HG02610 (cell line): ENCODE results near the gene FBXW9.
"Not testable (repeated sequence)": the region's sequence is repeated elsewhere in the genome, so short reads cannot be mapped to it uniquely, and the experiment has no call there.

Source experiments
- ATAC-seq: cut with Tn5 transposase; IDR thresholded peaks from one replicate; pipeline ENCODE4 v1.9.1; 2021; ENCODE audit warnings: mild to moderate bottlenecking, moderate library complexity; ENCODE audit not compliant: unreplicated experiment

Gene FBXW9

DNA sequence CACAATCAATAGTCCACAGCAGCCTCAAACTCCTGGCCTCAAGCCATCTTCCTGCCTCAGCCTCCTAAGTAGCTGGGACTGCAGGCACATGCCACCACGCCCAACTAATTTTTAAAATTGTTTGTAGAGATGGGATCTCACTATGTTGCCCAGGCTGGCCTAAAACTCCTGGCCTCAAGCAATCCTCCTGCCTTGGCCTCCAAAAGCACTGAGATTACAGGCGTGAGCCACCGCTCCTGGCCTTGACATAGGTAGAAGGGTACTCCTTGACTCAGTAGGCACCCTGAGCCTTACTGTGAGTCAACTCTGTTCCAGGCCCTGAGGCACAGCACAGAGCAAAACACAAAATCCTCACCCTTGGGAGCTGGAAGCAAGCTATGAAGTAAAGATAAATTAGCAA is 19.5 kb upstream of the FBXW9 start:
- no peak for ATAC-seq

DNA sequence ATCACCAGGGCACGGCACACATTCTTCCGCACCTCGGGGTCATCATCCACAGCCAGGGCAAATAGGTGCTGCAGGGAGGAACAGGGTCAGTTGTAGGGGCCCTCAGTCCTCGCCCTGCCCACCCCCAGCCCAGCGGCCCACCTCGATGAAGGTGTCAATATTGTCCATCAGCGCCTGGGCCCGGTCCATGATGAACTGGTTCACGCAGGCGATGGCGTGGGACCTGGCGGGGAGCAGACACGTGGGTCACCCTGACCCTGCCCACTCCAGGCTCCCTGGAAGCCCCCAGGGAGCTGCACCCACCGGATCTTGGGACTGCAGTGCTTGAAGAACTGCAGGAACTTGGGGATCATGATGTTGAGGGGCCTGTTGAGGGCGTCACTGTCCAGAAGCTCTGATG is 18.7 kb upstream of the FBXW9 start:
- ATAC-seq: no peak

DNA sequence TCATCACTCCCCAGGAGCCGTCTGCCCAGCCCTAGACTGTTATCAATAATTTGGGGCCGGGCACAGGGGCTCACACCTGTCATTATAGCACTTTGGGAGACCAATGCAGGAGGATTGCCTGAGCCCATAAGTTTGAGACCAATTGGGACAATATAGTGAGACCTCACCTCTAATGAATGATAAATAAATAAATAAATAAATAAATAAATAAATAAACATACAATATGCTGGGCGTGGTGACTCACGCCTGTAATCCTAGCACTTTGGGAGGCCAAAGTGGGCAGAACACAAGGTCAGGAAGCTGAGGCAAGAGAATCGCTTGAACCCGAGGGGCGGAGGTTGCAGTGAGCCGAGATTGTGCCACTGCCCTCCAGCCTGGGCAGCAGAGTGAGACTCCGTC is 16.9 kb upstream of the FBXW9 start:
- not testable (repeated sequence) for ATAC-seq

DNA sequence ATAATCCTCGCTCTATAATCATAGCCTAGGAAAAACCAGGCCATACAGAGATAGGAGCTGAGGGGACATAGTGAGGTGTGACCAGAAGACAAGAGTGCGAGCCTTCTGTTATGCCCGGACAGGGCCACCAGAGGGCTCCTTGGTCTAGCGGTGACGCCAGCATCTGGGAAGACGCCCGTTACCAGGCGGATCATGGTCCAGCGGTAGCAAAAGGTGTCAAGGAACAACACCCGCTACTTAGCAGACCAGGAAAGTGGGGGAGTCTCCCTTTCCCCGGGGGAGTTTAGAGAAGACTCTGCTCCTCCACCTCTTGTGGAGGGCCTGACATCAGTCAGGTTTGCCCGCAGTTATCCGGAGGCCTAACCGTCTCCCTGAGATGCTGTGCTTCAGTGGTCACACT is 15.6 kb upstream of the FBXW9 start:
- not testable (repeated sequence) for ATAC-seq

DNA sequence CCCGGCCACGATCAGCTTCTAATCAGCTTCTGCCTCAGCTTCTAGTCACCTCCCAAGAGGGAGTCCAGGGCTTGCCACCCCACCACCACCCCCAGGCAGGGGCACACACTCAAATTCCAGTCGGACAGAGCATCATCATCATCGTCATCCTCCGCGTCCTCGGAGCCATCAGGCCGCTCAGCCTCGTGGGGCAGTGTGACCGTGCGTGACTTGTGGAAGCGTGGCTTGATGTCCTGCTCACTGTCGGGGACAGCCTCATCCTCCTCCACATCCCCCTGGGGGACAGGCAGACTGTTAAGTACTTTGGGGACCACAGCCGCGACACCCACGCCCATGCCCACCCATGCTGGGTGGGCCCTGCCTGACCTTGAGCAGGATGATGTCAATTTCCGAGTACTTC is 14.8 kb upstream of the FBXW9 start:
- ATAC-seq: no peak

DNA sequence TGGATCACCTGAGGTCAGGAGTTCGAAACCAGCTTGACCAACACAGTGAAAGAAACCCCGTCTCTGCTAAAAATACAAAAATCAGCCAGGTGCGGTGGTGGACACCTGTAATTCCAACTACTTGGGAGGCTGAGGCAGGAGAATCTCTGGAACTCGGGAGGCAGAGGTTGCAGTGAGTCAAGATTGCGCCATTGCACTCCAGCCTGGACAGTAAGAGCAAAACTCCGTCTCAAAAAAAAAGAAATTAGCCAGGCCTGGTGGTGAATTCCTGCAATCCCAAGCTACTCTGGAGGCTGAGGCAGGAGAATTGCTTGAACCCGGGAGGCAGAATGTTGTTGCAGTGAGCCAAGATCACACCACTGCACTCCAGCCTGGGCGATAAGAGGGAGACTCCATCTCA is 12.2 kb upstream of the FBXW9 start:
- no peak for ATAC-seq

DNA sequence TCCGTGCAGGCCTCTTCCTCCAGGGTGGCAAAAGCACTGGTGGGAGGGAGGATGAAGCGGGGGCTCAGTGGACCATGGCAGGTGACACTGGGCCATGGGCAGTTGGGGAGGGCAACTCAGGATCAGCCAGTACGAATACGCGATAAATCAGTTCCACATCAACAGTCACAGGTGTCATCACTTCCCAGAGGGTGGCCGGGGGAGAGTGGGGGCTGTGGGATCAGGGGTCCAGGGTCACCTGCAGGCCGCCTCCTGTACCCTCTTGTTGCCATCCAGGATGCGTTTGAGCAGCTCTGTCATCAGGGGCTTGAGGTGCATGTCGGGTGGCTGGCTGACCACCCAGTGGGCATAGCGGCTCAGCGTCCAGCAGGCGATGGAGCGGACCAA is 9.9 kb upstream of the FBXW9 start:
- ATAC-seq: no peak

DNA sequence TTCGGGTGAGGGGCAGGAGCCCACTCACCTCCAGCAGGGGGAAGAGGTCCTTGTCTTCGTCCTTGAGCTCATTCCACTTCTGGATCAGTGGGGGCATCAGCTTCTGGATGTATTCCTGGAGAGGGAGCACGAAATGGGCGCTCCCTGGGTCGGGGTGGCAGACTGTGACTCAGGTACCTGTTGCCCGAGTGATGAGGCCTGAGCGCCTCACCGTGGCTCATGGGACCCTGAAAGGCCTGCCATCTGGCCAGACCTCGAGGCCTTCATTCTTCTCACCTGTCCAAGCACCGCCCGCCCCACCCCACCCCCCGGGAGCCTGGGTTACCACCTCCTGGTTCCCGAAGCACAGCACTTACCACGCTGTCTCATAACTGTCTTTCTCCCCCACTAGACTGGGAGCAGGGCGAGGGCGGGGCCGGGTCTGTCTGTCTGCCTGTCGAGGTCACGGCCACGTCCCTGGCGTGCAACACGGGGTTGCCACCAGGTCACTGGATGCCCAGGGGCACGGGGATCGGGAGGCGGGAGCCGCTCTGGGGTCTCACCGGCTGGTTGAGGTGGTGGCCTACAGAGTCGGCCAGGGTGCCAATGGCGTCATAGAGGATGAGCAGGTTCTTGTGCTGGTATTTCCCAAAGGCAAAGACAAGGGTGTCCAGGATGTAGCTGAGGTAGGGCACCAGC is 9.4 kb upstream of the FBXW9 start:
- no peak for ATAC-seq

DNA sequence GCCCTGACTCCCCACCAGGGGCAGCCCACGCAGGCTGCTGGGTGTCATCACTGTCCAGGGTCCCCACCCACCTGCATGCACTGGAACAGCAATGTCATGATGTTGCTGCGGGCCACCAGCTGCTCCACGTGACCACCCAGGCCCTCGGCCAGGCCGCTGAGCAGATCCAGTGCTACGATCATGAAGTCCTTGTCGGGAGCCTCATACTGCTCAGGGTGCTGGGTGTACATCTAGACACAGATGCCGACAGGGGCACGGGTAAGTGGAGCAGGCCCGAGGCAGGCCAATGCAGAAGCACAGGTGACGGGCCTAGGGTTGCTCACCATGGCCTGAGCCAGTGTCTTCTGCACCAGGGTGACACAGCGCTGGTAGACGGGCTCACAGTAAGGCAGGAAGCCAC is 8.7 kb upstream of the FBXW9 start:
- no peak for ATAC-seq

DNA sequence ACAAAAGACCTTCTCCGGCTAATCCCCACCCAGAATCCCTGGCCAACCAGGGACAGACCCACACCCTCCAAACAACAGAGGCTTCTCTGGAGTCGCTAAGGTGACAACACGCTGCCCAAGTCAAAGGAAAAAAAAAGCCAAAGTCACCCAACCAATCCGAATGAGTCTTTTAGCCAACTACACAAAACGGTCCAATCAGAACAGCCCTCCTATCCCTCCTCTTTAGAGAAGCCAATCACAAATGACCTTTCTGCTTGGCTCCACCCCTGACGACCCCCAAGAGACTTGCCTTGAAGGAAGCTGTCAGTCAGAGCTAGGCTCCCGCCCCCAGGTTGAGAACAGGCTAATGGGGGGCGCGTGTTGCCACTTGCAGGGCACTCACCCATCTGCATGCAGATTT is 6.6 kb upstream of the FBXW9 start:
- no peak for ATAC-seq

DNA sequence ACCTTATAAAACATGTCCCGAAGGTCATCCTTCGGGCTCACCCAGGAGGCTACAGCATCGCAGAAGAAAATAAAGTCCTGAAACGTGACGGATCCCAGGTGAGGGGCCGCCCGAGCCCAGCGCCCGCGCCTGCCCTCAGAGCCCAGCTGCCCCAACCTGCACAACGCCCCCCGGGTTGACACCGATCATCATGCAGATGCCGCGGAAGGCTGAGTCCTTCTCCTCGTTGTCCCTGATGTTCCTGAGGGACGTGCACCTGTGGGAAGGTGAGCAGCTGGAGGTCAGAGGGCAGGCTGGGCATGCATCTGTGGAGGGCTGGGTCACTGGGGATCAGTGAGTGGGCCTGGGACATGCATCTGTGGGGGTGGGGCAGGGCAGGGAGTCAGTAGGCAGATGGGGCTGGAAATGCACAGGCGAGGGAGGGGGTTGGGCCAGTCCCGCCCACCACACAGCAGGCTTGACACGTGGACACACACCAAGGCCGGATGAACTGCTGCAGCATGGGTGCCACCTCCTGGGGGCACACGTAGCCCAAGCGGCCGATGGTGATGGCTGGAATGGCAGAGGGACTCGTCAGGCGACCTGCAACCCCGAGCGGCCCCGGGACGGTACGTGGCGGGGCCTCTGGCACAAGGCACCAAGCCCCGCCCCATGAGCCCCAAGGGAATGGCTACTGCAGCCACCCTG is 5.3 kb upstream of the FBXW9 start:
- no peak for ATAC-seq

DNA sequence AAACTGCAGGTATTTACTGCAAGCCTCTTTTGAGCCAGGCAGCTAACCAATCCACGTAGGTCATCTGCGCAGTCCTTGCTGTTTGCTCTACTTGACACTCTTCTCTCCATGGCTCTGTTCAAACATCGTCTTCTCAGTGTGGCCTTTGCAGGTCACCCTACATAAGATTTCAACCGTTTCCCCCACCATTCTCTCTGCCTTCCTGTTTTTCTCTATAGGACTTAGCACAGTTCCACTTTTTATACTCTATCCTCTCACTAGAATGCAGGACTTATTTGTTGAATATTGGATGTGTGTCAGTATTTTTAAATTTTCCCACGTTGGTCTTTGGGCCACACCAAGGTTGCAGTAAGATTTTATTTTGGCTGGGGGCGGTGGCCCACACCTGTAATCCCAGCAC is 1.7 kb upstream of the FBXW9 start:
- ATAC-seq: no peak

DNA sequence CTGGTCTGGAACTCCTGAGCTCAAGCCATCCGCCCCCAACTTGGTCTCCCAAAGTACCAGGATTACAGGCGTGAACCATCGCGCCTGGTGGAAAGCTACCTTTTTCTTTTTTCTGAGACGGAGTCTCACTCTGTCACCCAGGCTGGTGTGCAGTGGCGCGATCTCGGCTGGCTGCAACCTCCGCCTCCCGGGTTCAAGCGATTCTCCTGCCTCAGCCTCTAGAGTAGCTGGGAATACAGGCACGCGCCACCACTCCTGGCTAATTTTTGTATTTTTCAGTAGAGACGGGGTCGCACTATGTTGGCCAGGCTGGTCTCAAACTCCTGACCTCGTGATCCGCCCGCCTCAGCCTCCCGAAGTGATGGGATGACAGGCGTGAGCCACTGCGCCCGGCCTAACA is 994 bp upstream of the FBXW9 start:
- not testable (repeated sequence) for ATAC-seq

DNA sequence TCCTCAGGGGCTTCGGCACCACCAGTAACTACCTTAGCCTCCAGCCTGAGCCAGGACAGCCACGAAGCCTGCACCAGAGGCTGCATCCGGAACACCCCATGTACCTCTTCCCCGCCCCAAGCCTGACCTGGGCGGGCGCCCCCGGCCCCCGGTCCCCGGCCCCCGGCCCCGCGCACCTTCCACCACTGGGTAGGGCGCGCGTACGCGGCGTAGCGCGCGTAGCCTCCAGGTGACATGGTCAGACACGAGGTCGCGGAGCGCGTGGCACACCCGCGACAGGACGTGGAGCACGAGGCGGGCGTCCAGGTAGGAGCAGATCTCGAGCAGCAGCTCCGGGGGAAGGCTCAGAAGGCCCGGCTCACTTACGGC is 450 bp downstream of the FBXW9 start:
- peak; percentile 13 for ATAC-seq

DNA sequence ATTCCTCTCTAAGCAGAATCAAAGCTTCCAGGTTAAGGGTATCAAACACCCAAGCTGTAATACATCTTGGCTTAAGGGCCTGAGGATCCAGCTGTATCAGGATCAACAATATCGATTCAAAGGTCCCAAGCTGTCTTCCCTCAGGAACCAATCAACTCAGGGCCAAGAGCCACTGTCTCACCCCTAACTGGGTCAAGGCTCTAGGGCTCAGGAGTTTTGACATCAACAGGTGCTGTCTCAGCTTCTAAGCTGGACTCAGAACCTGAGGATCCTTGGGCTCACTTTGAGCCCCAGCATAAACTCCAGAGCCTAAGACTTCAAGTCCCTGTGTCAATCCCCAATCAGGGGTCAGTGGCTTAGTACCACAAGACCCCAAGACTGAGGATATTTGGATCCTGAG is 917 bp downstream of the FBXW9 start:
- ATAC-seq: no peak

DNA sequence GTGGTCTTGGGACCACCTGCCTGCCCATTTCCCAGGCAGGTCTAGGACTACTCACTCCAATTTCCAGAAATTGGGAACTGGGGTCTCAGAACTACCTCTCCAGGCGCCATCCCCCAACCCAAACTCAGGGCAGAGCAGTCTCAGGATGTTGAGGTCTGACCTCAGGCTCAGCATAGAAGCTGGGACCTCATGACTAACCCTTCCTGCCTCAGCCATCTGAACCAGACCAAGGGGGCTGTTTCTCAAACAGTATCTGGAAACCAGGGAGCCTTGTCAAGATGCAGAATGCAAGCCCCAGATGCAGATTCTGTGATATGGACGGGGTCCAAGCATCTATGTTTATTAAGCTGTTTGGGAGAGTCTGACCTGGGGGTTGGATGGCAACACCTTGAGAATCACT is 1.3 kb downstream of the FBXW9 start:
- ATAC-seq: no peak

DNA sequence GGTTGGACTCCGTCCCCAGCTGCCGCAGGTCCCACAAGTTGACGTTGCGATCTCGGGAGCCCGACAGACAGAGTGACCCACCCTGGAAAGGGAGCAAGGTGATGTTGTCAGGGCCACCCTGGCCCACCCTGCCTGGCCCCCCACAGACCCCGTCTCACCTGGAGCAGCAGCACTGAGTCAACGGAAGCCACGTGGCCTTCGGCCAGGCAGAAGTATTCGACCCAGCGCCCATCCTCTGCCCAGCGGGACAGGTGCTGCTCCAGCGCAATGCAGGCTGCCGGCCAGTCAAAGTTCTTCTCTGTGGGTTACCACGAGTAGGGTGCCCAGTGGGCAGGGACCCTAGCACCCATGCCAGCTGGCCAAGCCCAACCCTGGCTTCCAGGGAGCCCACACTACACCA is 1.8 kb downstream of the FBXW9 start:
- no peak for ATAC-seq

DNA sequence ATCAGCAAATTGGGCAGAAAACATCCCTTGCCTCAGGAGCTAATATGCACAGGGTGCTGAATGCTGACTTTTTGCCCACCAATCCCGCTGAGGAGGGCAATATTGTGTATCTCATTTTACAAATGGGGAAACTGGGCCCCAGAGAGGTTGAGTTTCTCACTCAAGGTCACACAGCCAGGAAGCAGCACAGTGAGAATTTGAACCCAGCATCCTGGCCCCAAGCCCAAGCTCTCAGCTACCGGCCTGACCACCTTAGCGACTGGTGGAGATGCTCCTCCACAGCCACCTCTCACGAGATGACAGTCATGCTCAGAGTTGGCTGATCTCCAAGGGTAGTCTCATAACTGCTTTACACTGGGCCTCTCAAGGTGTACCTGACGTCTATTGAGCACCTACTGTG is 3.5 kb downstream of the FBXW9 start:
- ATAC-seq: no peak

DNA sequence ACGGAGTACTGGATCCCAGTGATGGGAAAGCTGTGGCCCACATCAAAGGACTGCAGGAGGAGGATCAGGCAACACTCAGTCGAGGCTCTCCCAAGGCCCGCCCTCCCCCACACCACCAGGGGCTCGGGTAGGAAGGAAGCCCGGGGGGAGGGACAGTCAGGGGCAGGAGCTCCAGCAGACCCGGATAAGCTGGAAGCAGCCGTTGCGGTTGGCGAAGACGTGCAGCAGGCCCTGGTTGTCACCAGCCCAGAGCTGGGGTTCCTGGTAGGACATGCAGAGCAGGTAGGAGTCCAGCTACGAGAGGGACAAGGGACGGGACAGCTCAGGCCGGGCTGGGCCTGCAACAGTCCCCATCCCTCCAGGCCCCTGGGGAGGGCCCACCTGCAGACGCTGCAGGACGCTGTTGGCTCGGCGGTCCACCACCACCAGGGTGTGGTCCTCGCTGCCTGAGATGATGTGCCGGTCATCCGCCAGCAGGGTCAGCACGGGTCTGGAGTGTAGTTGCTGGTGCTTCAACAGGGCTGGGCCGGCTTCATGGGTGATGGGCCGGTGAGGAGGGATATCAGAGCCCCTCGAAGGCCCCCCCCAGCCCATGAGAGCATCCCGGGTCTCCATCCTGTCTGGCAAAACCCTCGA is 6.7 kb downstream of the FBXW9 start:
- no peak for ATAC-seq

DNA sequence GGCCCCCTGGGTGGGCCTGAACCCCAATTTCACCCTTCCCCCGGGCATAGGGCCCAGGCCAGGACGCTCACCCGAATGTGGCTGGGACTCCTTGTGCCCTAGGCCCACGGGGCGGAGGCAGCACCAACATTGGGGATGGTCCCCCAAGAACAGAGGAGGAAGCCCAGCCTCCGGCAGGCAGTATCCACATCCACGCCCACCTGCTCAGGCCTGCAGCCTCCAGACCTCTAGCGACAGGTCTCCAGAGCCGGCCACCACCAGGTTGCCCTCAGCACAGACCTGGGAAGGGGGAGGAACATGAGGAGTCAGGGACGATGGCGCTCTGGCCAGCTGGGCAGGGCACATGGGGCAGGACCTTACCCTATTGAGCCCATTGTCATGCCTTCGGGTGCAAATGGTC is 7.4 kb downstream of the FBXW9 start:
- ATAC-seq: no peak

DNA sequence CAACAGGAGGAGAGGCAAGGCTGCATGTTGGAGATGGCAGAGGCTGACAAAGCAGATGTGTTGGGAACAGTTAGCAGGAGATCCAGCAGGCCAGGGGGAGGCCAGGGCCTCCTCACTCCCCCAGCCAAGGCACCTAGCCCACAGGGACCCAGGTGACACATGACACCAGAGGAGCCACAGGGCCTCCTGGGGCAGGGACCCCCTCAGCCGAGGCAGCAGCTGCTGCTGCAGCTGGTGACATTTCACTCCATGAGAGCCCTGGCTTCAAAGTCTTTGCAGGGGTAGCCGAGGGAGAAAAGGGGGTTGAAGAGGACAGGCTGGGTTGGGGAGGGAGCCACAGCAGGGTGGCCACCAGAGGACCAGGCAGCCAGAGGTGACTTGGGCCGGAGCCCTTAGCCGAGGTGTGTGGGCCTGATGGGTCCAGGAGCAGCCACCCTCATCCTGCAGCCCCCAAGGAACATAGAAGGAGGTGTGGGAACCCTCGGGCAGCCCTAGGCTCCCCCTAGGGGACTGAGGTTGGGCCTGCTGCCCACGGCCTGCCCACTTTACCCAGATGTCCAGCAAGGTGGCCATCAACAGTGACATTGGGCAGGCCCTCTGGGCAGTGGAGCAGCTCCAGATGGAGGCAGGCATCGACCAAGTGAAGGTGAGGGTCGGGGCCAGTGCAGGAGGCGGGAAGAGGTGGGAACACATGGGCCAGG is 8.8 kb downstream of the FBXW9 start, which contains the start of gene GNG14:
GNG14 (plus strand) TSS at position 503 of the 701 bp plus-strand sequence; CDS start at position 554, 51 bp downstream.
- no peak for ATAC-seq

DNA sequence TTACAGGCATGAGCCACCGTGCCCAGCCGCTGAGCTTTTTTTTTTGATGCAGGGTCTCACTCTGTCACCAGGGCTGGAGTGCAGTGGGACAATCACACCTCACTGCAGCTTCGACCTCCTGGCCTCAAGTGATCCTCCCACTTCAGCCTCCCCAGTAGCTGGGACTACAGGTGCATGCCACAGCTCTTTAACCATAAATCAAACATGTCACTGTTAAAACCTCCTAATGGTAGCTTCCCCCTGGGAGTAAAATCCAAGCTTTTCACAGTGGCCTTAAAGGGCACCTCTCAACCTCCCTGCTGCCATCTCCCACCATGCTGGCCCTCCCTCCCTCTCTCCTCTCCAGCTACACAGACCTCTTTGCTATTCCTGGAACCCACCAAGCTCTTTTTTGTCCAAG is 10.6 kb downstream of the FBXW9 start:
- no peak for ATAC-seq
